GM12878 (cell line): ENCODE measurements around the gene CDC37. TPM values are rescaled to one million over a fixed set of nuclear protein-coding genes. Genes with fewer than 3 reads are reported as not detected.

ENCODE experiments used
- ATAC-seq: fragments of 200-7000 bp; cut with Tn5 transposase; 3 replicates; pipeline ENCODE4 v1.9.1; 2020; ENCODE audit warnings: mild to moderate bottlenecking, moderate library complexity
- BruUV-seq: library from RNA; stranded (reverse); fragments of 400-500 nt; replicated peaks from 2 replicates; lab custom pipeline; 2021; lab: Mats Ljungman, UMichigan
- CTCF ChIA-PET: fragments of 300-600 bp; sonication (Branson Sonifier 250); formaldehyde crosslinking; extraction: SDS; loops from one replicate; lab custom pipeline; 2021; ENCODE audit warnings: inconsistent platforms; lab: Yijun Ruan, JAX
- POLR2A ChIA-PET: fragments of 350-600 bp; formaldehyde crosslinking; extraction: SDS; loops from one replicate; lab custom pipeline; 2021; ENCODE audit warnings: inconsistent platforms; lab: Charles Lee
- RAD21 ChIA-PET: fragments of 300-600 bp; sonication (Branson Sonifier 250); formaldehyde crosslinking; loops from one replicate; lab custom pipeline; 2023; ENCODE audit warnings: antibody characterized with exemption; ENCODE audit not compliant: unreplicated experiment; lab: Charles Lee
- SMC1A ChIA-PET: fragments of 300-600 bp; sonication (Branson Sonifier 250); formaldehyde crosslinking; loops from one replicate; lab custom pipeline; 2023; ENCODE audit not compliant: unreplicated experiment, uncharacterized antibody; lab: Charles Lee
- DNase-seq: peaks from one replicate; pipeline ENCODE4 v3.0.0-alpha.2; 2011; ENCODE audit warnings: low read depth, low spot score
- FAIRE-seq: peaks from 3 replicates; lab custom pipeline; 2011; peaks lifted over from hg19 to GRCh38; lab: Jason Lieb, UNC
- H2AFZ ChIP-seq: 2 replicates; pipeline ENCODE4 v1.6.0; 2011; ENCODE audit warnings: low read depth, low read length, control low read depth; ENCODE audit not compliant: control insufficient read depth
- H3K27ac ChIP-seq: 2 replicates; pipeline ENCODE4 v1.5.1; 2011; ENCODE audit warnings: control low read depth; ENCODE audit not compliant: control insufficient read depth, insufficient read depth
- H3K27me3 ChIP-seq, 2 experiments: replicated peaks in 1 of 2; 2 replicates each; pipeline versions ENCODE4 v1.6.0 to v1.6.1; 2011; ENCODE audit warnings: low read length in 1 of 2; ENCODE audit not compliant: control insufficient read depth in 2 of 2, insufficient read depth in 2 of 2
- H3K36me3 ChIP-seq, 2 experiments: 2 replicates each; pipeline ENCODE4 v1.5.1; 2011; ENCODE audit warnings: low read length in 1 of 2; ENCODE audit not compliant: control insufficient read depth in 2 of 2, insufficient read depth in 2 of 2
- H3K4me1 ChIP-seq: 2 replicates; pipeline ENCODE4 v1.6.1; 2011; ENCODE audit warnings: mild to moderate bottlenecking, low read length, moderate library complexity, mixed read lengths; ENCODE audit not compliant: control insufficient read depth, insufficient read depth
- H3K4me2 ChIP-seq: 2 replicates; pipeline ENCODE4 v1.6.0; 2011; ENCODE audit warnings: control low read depth; ENCODE audit not compliant: control insufficient read depth, insufficient read depth
- H3K4me3 ChIP-seq: fragments of 200-600 bp; sonication (generic); 2 replicates; pipeline ENCODE4 v1.5.1; 2016
- H3K79me2 ChIP-seq: 2 replicates; pipeline ENCODE4 v1.6.0; 2011; ENCODE audit warnings: low read length; ENCODE audit not compliant: control insufficient read depth, insufficient read depth
- H3K9ac ChIP-seq: 2 replicates; pipeline ENCODE4 v1.8.0; 2011; ENCODE audit warnings: low read length, control low read depth, mixed read lengths; ENCODE audit not compliant: control insufficient read depth, insufficient read depth
- H3K9me3 ChIP-seq: replicated peaks from 3 replicates; pipeline ENCODE4 v1.5.1; 2011; ENCODE audit warnings: mild to moderate bottlenecking, low read length; ENCODE audit not compliant: control insufficient read depth, insufficient read depth
- H4K20me1 ChIP-seq: 2 replicates; pipeline ENCODE4 v1.6.0; 2011; ENCODE audit not compliant: control insufficient read depth, insufficient read depth
- BCL11A ChIP-seq: IDR thresholded peaks from 2 replicates; pipeline ENCODE4 v1.6.1; 2011; ENCODE audit warnings: low read depth, low read length
- EED ChIP-seq: sonication (generic); IDR thresholded peaks from 2 replicates; pipeline ENCODE4 v1.6.1; 2016; ENCODE audit warnings: antibody characterized with exemption, low read depth
- EZH2 ChIP-seq: IDR thresholded peaks from 2 replicates; pipeline ENCODE4 v1.6.1; 2012; ENCODE audit warnings: low read depth, mild to moderate bottlenecking, control low read depth, inconsistent platforms, low read length, borderline replicate concordance; ENCODE audit not compliant: control insufficient read depth
- GATAD2B ChIP-seq: fragments of 450-650 bp; conservative IDR thresholded peaks from 2 replicates; pipeline ENCODE4 v1.6.1; 2017; ENCODE audit warnings: low read depth, mild to moderate bottlenecking, moderate library complexity
- MYB ChIP-seq: fragments of 150-350 bp; IDR thresholded peaks from 2 replicates; pipeline ENCODE4 v1.6.1; 2014; ENCODE audit warnings: mild to moderate bottlenecking, low read depth, low read length, borderline replicate concordance
- POLR2AphosphoS2 ChIP-seq: IDR thresholded peaks from 2 replicates; pipeline ENCODE4 v1.6.1; 2011; ENCODE audit warnings: low read depth, mild to moderate bottlenecking, low read length, improper control_type of control experiment, moderate library complexity
- RAD21 ChIP-seq: IDR thresholded peaks from 2 replicates; pipeline ENCODE4 v1.6.1; 2011; ENCODE audit warnings: mild to moderate bottlenecking, low read depth, low read length, moderate library complexity; ENCODE audit not compliant: insufficient read depth
- SKIL ChIP-seq: fragments of 450-650 bp; IDR thresholded peaks from 2 replicates; pipeline ENCODE4 v1.6.1; 2017; ENCODE audit warnings: mild to moderate bottlenecking, low read depth, inconsistent platforms; ENCODE audit not compliant: poor library complexity, severe bottlenecking
- SP1 ChIP-seq: IDR thresholded peaks from one replicate; pipeline ENCODE4 v1.6.1; 2011; ENCODE audit warnings: low read depth, low read length
- SRF ChIP-seq, 2 experiments: IDR thresholded peaks; 2 replicates each; pipeline ENCODE4 v1.6.1; 2011; ENCODE audit warnings: low read depth in 2 of 2, low read length in 2 of 2, mild to moderate bottlenecking in 1 of 2, moderate library complexity in 1 of 2
- YY1 ChIP-seq: IDR thresholded peaks from 2 replicates; pipeline ENCODE4 v1.6.1; 2011; ENCODE audit warnings: low read depth, mild to moderate bottlenecking, low read length
- ZNF217 ChIP-seq: fragments of 450-650 bp; IDR thresholded peaks from 2 replicates; pipeline ENCODE4 v1.6.1; 2017; ENCODE audit warnings: antibody characterized with exemption, mild to moderate bottlenecking
- ZNF24 ChIP-seq: fragments of 450-650 bp; IDR thresholded peaks from 2 replicates; pipeline ENCODE4 v1.6.1; 2017; ENCODE audit warnings: antibody characterized with exemption, mild to moderate bottlenecking
- ZNF622 ChIP-seq: fragments of 450-650 bp; IDR thresholded peaks from 2 replicates; pipeline ENCODE4 v1.6.1; 2017; ENCODE audit warnings: mild to moderate bottlenecking, inconsistent platforms
- WGBS: methylation state at CpG from one replicate; pipeline ENCODE4 v1.1.6; 2016; ENCODE audit warnings: low lambda C conversion rate; ENCODE audit not compliant: insufficient replicate concordance, insufficient coverage; ENCODE audit errors: missing lambda C conversion rate; 5-methylcytosine and 5-hydroxymethylcytosine counted together
- in situ Hi-C: fragments of 300-500 bp; cut with MboI; formaldehyde crosslinking; loops from 9 replicates; pipeline ENCODE4 v1.14.3; 2018; ENCODE audit warnings: mixed read lengths
- intact Hi-C: fragments of 100-400 bp; cut with micrococcal nuclease; formaldehyde crosslinking; loops from one replicate; pipeline ENCODE4 v1.14.2; 2022; ENCODE audit not compliant: unreplicated experiment
- polyA plus RNA-seq, 11 experiments: library from polyadenylated mRNA; depleted of rRNA in 4 of 11; unstranded in 6 of 11; stranded (reverse) in 5 of 11; fragments of >200 nt; fragmentation: Nextera tagmentation in 4 of 11; fragmentation: Illumina TruSeq in 1 of 11; extraction: Ambion mirVana in 4 of 11; extraction: Trizol in 1 of 11; gene quantifications; 1 replicate in 1 of 11; 2 replicates in 10 of 11; pipeline versions ENCODE4 v1.2.1 to v1.2.3, GENCODE V29; 2011 to 2016; ENCODE audit warnings: inconsistent platforms in 2 of 11, missing spikeins in 2 of 11, low read depth in 1 of 11
- total RNA-seq, 4 experiments: library from RNA; depleted of rRNA in 3 of 4; stranded (reverse); fragments of >200 nt in 3 of 4; fragmentation: Illumina TruSeq in 1 of 4; extraction: Trizol in 1 of 4; gene quantifications; 2 replicates each; pipeline versions ENCODE4 v1.2.1 to v1.2.3, GENCODE V29; 2013 to 2021
- TF ChIP-seq, protein P1 (sequence below): fragments of 450-650 bp; IDR thresholded peaks from 2 replicates; pipeline ENCODE4 v1.6.1; 2017; ENCODE audit warnings: mild to moderate bottlenecking, moderate library complexity

Gene CDC37
- total and polyA plus RNA-seq, 10 of the 15 experiments (the other 5 are each of a cell fraction or from before 2014, with no cell fraction given), result 4.7 to 265 (median 176) TPM

GRCh38 chr19:10403137-10404021, at the start of gene CDC37 (continued):
- TF ChIP-seq MYB (0 out of 2 replicates have a peak, but pooled peaks have one; percentile 18), EZH2 (no peak), EED (no peak), ZNF622 (no peak), GATAD2B (peak; percentile 36; the same call in 1 of the 2 replicates), POLR2AphosphoS2 (peak; percentile 92), SP1 (peak; percentile 79), BCL11A (peak; percentile 19; the same call in 1 of the 2 replicates), SRF (IDR thresholded peaks at IDR 0.05; ENCODE audit: low read depth in 2 of 2, low read length in 2 of 2) (peak; percentile 68 to 80; a peak in 3 of 4 replicates), YY1 (peak; percentile 93)
- TF ChIP-seq, all 136 proteins: peak for 39

DNA sequence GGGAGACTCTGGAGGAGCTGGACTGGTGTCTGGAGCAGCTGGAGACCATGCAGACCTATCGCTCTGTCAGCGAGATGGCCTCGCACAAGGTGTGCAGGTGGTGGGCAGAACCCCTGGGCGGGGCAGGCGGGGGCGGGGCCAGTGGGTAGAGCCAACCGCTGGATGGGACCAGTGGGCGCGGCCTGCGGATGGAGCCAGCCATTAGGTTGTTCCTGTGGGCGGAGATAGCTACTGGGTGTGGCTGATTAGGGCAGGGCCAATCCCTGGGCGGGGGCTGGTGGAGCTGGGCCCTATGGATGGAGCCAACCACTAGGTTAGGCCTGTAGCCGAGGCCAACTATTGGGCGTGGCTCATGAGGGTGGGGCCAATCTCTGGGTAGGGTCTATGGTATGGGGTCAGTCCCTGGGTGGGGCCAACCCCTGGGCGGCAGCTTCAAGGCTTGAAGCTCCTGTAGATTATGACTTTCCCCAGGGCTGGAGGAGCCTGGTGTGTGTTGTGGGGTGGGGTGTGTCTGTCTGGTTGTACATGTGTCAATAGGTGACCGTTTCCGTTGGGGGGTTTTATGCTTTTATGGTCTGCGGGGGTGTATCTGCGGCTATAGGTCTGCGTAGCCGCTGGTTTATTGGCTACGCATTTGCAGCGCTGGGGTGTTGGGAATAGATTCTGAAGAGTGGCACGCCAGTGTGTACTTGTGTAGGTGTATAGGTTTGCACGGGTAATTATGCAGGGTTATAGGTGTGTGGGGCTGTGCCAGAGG, 47.7 kb upstream of the CDC37 start:
- WGBS, result 74% methylated on average over 25 of the region's 25 CpGs
- FAIRE-seq (no peak), DNase-seq (no peak), ATAC-seq (peak; percentile 78)
- ChIA-PET RAD21 (no interaction called here), SMC1A (no interaction called here), CTCF (interaction anchor here (0.7 kb wide), 1 partner anchor 180 kb away, joined by 3 read pairs; the partner anchor contains the start of gene ICAM1), POLR2A (interaction anchor here (0.5 kb wide), 1 partner anchor 39 kb away, joined by 4 read pairs; no protein-coding TSS in a partner anchor)
- H3K9ac ChIP-seq, result no peak overlapping the region
- H3K4me1 ChIP-seq, result no peaks in the 10 kb centered on the region
- H4K20me1 ChIP-seq, result no peaks in the 10 kb centered on the region
- no peaks in the 10 kb centered on the region for H3K27me3 ChIP-seq
- in situ Hi-C loops, result no loop called here
- H3K79me2 ChIP-seq, result no peaks in the 10 kb centered on the region
- intact Hi-C loops, result no loop called here
- H3K9me3 ChIP-seq, result no peaks in the 10 kb centered on the region
- H2AFZ ChIP-seq, result no peak overlapping the region
- H3K36me3 ChIP-seq, result peaks cover 0 to 2% of the 10 kb centered on the region in 2 experiments; a peak in 3 of 4 replicates
- no peak overlapping the region for H3K4me3 ChIP-seq
- no peak overlapping the region for H3K27ac ChIP-seq
- no peak overlapping the region for H3K4me2 ChIP-seq
- no TSS peak for BruUV-seq
- TF ChIP-seq, protein P1, sequence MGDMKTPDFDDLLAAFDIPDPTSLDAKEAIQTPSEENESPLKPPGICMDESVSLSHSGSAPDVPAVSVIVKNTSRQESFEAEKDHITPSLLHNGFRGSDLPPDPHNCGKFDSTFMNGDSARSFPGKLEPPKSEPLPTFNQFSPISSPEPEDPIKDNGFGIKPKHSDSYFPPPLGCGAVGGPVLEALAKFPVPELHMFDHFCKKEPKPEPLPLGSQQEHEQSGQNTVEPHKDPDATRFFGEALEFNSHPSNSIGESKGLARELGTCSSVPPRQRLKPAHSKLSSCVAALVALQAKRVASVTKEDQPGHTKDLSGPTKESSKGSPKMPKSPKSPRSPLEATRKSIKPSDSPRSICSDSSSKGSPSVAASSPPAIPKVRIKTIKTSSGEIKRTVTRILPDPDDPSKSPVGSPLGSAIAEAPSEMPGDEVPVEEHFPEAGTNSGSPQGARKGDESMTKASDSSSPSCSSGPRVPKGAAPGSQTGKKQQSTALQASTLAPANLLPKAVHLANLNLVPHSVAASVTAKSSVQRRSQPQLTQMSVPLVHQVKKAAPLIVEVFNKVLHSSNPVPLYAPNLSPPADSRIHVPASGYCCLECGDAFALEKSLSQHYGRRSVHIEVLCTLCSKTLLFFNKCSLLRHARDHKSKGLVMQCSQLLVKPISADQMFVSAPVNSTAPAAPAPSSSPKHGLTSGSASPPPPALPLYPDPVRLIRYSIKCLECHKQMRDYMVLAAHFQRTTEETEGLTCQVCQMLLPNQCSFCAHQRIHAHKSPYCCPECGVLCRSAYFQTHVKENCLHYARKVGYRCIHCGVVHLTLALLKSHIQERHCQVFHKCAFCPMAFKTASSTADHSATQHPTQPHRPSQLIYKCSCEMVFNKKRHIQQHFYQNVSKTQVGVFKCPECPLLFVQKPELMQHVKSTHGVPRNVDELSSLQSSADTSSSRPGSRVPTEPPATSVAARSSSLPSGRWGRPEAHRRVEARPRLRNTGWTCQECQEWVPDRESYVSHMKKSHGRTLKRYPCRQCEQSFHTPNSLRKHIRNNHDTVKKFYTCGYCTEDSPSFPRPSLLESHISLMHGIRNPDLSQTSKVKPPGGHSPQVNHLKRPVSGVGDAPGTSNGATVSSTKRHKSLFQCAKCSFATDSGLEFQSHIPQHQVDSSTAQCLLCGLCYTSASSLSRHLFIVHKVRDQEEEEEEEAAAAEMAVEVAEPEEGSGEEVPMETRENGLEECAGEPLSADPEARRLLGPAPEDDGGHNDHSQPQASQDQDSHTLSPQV, result no peak
- TF ChIP-seq ZNF217 (no peak), ZNF24 (no peak), RAD21 (no peak), SKIL (no peak)
